ENCODE data around the gene MRPL46. TPM values are rescaled to one million over a fixed set of nuclear protein-coding genes. Genes with fewer than 3 reads are reported as not detected.

Gene MRPL46
- total RNA-seq: 17.0 and 20.4 TPM in 2 replicates
- long read RNA-seq, transcript MRPL46-201 (4 exons, 1,019 nt): major isoform, 25 of 33 reads
- long read RNA-seq, partial matches to known transcripts: 2 of 33 reads
- long read RNA-seq, other reads (novel, unspliced or antisense): 6 of 33 reads

- peak; percentile 95 for DNase-seq (ENCODE audit: extremely low spot score, unreplicated experiment)
- TF ChIP-seq, protein P1, sequence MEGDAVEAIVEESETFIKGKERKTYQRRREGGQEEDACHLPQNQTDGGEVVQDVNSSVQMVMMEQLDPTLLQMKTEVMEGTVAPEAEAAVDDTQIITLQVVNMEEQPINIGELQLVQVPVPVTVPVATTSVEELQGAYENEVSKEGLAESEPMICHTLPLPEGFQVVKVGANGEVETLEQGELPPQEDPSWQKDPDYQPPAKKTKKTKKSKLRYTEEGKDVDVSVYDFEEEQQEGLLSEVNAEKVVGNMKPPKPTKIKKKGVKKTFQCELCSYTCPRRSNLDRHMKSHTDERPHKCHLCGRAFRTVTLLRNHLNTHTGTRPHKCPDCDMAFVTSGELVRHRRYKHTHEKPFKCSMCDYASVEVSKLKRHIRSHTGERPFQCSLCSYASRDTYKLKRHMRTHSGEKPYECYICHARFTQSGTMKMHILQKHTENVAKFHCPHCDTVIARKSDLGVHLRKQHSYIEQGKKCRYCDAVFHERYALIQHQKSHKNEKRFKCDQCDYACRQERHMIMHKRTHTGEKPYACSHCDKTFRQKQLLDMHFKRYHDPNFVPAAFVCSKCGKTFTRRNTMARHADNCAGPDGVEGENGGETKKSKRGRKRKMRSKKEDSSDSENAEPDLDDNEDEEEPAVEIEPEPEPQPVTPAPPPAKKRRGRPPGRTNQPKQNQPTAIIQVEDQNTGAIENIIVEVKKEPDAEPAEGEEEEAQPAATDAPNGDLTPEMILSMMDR (IDR thresholded peaks at IDR 0.05): no peak
- H3K27ac Mint-ChIP-seq (ENCODE audit: unreplicated experiment): peak within 1 kb of the TSS; percentile 99
- peaks cover 7% of the 10 kb centered on the region for H3K36me3 Mint-ChIP-seq (ENCODE audit: unreplicated experiment)
- H3K4me1 Mint-ChIP-seq (ENCODE audit: unreplicated experiment): peaks cover 25% of the 10 kb centered on the region
- H3K9me3 Mint-ChIP-seq (ENCODE audit: unreplicated experiment): no peaks in the 10 kb centered on the region
- no peaks in the 10 kb centered on the region for H3K27me3 Mint-ChIP-seq (ENCODE audit: unreplicated experiment)
- H3K4me3 Mint-ChIP-seq (ENCODE audit: unreplicated experiment): peak within 1 kb of the TSS; percentile 92
Observed at GRCh38 chr15:88467073-88467934, at the start of gene MRPL46, which contains the start of gene MRPS11. Gene MRPL46, minus strand, starts transcription at chr15:88467388. Its CDS starts 11 bp downstream, at chr15:88467377. Gene MRPS11, plus strand, starts transcription at chr15:88467708. Its CDS starts 10 bp downstream, at chr15:88467718.

DNA sequence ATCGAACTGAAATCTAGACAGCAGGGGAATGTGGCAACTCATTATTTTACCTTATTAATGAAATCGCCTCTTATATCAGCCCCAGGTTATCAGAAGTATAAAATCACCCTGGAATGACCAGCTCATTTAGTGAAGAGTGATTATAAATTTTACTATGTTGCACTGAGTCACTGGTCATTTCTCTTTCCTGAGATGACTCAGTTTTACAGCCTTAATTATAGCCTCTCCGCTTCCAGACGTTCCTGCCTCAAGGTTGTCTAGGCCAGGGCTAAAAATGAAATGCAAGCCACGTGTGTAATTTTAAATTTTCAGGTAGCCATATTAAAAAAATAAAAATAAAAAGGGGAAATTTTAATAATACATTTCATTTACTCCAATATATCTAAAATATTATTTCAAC lies 46.0 kb upstream of the MRPL46 start:
- Mint-ChIP-seq H3K9me3 (ENCODE audit: unreplicated experiment) (no peaks in the 10 kb centered on the region), H3K4me1 (ENCODE audit: unreplicated experiment) (no peaks in the 10 kb centered on the region), H3K27me3 (ENCODE audit: unreplicated experiment) (no peaks in the 10 kb centered on the region), H3K4me3 (ENCODE audit: unreplicated experiment) (no peak overlapping the region), H3K36me3 (ENCODE audit: unreplicated experiment) (peaks cover 37% of the 10 kb centered on the region), H3K27ac (ENCODE audit: unreplicated experiment) (no peak overlapping the region)
- TF ChIP-seq, protein P1 (IDR thresholded peaks at IDR 0.05): no peak
- no peak for DNase-seq (ENCODE audit: extremely low spot score, unreplicated experiment)

DNA sequence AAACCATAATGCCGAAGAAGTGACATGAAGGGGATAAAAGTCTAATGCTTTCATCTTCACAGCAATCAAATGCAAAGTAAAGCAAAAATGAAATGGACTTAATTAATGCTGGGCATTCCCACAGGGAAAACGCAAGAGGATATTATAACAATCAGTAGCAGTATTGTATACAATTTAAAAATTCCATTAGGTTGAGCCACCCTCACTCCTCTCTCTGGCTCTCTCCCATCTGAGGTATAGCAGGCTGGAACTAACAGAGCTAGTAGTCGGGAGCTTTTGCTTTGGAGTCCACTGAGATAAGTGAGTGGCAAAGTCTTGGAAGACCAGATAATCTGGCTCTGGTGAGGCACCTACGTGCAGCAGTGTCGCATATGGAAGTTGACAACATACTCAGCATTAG lies 45.4 kb upstream of the MRPL46 start:
- Mint-ChIP-seq H3K4me3 (ENCODE audit: unreplicated experiment) (no peak overlapping the region), H3K27me3 (ENCODE audit: unreplicated experiment) (no peaks in the 10 kb centered on the region), H3K27ac (ENCODE audit: unreplicated experiment) (no peak overlapping the region), H3K4me1 (ENCODE audit: unreplicated experiment) (no peaks in the 10 kb centered on the region), H3K36me3 (ENCODE audit: unreplicated experiment) (peaks cover 36% of the 10 kb centered on the region), H3K9me3 (ENCODE audit: unreplicated experiment) (no peaks in the 10 kb centered on the region)
- TF ChIP-seq, protein P1 (IDR thresholded peaks at IDR 0.05): no peak
- DNase-seq (ENCODE audit: extremely low spot score, unreplicated experiment): no peak

- H3K27ac Mint-ChIP-seq (ENCODE audit: unreplicated experiment): no peak overlapping the region
Observed at GRCh38 chr15:88512078-88512477, 44.9 kb upstream of the MRPL46 start.

More at GRCh38 chr15:88512078-88512477, 44.9 kb upstream of the MRPL46 start:
- no peak for DNase-seq (ENCODE audit: extremely low spot score, unreplicated experiment)
- no peaks in the 10 kb centered on the region for H3K4me1 Mint-ChIP-seq (ENCODE audit: unreplicated experiment)
- H3K4me3 Mint-ChIP-seq (ENCODE audit: unreplicated experiment): no peak overlapping the region
- peaks cover 40% of the 10 kb centered on the region for H3K36me3 Mint-ChIP-seq (ENCODE audit: unreplicated experiment)
- TF ChIP-seq, protein P1 (IDR thresholded peaks at IDR 0.05): no peak
- no peaks in the 10 kb centered on the region for H3K27me3 Mint-ChIP-seq (ENCODE audit: unreplicated experiment)
- H3K9me3 Mint-ChIP-seq (ENCODE audit: unreplicated experiment): no peaks in the 10 kb centered on the region

All from osteocyte (in vitro differentiated cells).